Breast epithelium (tissue), 3 donors: ENCODE results near the gene XAF1.
"Not testable (repeated sequence)": the region's sequence is repeated elsewhere in the genome, so short reads cannot be mapped to it uniquely, and the experiment has no call there.

Experiments
- POLR2AphosphoS5 ChIP-seq, 3 donors: sonication (generic); formaldehyde crosslinking; IDR thresholded peaks; one replicate each; pipeline ENCODE4 v1.6.1; 2017; ENCODE audit warnings: antibody characterized with exemption in 3 of 3
- TF ChIP-seq, protein P1 (sequence below), 3 donors: fragments of 450-650 bp; IDR thresholded peaks; one replicate each; pipeline ENCODE4 v1.5.1; 2016 to 2017; ENCODE audit warnings: antibody characterized with exemption in 3 of 3, mild to moderate bottlenecking in 3 of 3, moderate library complexity in 3 of 3

DNA sequence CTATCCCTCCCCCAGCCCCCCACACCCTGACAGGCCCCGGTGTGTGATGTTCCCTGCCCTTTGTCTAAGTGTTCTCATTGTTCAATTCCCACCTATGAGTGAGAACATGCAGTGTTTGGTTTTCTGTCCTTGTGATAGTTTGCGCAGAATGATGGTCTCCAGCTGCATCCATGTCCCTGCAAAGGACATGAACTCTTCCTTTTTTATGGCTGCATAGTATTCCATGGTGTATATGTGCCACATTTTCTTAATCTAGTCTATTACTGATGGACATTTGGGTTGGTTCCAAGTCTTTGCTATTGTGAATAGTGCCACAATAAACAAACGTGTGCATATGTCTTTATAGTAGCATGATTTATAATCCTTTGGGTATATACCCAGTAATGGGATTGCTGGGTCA, 60.5 kb downstream of the XAF1 start:
- TF ChIP-seq, protein P1, sequence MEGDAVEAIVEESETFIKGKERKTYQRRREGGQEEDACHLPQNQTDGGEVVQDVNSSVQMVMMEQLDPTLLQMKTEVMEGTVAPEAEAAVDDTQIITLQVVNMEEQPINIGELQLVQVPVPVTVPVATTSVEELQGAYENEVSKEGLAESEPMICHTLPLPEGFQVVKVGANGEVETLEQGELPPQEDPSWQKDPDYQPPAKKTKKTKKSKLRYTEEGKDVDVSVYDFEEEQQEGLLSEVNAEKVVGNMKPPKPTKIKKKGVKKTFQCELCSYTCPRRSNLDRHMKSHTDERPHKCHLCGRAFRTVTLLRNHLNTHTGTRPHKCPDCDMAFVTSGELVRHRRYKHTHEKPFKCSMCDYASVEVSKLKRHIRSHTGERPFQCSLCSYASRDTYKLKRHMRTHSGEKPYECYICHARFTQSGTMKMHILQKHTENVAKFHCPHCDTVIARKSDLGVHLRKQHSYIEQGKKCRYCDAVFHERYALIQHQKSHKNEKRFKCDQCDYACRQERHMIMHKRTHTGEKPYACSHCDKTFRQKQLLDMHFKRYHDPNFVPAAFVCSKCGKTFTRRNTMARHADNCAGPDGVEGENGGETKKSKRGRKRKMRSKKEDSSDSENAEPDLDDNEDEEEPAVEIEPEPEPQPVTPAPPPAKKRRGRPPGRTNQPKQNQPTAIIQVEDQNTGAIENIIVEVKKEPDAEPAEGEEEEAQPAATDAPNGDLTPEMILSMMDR (IDR thresholded peaks at IDR 0.05) = not testable (repeated sequence)
- TF ChIP-seq POLR2AphosphoS5 (IDR thresholded peaks at IDR 0.05) = not testable (repeated sequence)
